NCI-H69 (cell line): ENCODE measurements around the gene CD302.
"Not testable (repeated sequence)": the region's sequence is repeated elsewhere in the genome, so short reads cannot be mapped to it uniquely, and the experiment has no call there.

ENCODE experiments used
- DNase-seq: peaks from one replicate; lab custom pipeline; 2025; lab: John Stamatoyannopoulos, UW

The CD302 gene, protein sequence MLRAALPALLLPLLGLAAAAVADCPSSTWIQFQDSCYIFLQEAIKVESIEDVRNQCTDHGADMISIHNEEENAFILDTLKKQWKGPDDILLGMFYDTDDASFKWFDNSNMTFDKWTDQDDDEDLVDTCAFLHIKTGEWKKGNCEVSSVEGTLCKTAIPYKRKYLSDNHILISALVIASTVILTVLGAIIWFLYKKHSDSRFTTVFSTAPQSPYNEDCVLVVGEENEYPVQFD

DNA sequence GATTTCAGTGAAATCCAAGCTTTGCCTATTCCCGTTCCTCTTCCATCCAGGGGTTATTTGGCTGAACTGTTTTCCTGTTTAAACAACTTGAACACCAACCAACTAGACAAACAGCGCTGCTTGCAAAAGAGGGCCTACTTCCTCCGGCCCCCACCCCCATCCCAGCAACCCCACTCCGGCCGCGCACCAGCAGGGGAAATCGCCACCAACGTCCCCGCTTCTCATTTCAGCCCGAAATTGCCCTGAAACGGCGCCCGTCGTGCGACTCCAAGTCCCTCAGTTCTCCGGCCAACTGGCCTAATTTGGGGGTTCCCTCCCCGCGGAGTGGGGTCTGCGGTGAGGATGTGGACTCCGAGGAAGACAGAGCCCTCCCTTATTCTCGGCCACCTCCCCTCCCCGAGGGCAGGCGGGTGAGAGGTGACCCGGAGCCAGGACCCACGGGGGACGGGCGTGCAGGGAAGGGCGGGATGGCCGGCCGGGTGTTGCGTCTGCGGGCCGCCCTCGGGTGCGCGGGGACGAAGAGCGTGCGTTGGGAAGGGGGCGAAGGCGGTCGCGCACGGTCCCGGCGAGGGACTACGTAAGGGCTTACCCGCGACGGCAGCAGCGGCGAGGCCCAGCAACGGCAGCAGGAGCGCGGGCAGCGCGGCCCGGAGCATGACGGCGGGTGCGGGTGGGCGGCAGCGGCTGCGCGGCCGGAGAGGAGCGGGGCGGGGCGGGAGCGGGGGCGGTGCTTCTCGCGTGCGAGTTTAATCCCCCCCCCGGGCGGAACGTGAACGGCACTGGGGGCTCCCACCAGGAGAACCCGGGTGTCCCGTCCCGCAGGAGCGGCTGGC is at the start of gene CD302:
CD302 (minus strand) TSS at position 666 of the 833 bp plus-strand sequence; CDS start at position 656, 10 bp downstream.
- DNase-seq: peak; percentile 69

DNA sequence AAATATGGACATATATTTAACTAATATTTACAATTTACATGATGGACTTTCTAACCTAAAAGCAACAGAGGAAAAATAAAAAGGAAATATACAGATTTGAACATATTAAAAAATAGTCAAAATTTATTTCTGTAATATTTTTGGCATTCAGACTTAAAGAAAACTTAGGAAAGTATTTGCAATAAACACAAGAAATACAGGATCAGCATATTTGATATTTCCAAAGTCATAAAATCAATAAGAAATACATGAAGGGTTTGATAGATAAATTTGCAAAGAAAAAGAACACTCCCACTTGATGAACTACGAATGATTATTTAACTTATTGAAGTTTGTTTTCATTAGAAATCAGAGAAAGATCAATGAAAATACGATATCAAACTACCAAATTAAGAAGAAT is 48.6 kb upstream of the CD302 start:
- no peak for DNase-seq

DNA sequence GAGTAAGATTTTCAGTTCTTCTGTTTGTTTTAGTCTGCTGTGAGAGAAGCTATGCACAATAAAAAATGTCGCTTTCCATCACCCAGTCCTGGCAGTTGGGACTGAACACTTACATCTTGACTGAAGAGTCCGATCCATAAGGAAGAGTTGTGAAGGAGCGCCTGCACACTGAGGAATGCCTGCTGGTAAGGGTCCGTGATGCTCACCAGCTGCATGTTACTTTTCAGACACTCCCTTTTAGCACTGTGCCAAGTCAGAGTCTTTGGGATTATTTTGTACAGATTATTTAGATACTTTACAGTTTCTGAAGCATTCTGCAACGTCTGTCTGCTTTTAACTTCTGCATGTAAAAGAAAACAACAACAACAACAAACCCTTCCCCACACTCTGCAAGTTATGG is 42.6 kb upstream of the CD302 start:
- no peak for DNase-seq

DNA sequence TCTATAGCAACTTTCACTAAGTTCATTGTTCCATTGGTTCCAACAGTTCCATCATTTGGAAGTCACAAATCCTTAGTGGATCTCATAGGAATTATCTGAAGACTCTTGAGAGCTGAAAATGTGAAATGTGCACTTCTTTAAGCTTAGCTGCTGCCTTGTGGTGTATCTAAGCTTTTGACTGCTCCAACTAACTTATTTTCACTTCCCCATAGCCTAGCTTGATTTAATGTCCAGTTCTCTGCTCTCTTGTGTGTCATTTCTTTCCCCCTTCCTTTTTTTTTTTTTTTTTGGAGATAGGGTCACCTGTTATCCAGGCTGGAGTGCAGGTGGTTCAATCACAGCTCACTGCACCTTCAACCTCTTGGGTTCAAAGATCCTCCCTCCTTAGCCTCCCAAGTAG is 34.9 kb upstream of the CD302 start:
- no peak for DNase-seq

DNA sequence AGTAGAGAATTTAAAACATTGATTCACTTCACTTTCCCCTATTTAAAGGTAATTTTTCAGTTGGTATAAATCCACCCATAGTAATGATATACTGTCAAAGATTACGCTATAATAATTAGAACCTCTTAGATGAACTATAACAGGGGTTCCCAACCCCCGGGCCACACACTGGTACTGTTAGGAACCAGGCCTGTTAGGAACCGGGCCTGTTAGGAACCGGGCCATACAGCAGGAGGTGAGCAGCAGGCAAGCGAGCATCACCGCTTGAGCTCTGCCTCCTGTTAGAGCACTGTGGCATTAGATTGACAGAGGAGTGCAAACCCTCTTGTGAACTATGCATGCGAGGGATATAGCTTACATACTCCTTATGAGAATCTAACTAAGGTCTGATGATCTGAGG is 34.0 kb upstream of the CD302 start:
- no peak for DNase-seq

DNA sequence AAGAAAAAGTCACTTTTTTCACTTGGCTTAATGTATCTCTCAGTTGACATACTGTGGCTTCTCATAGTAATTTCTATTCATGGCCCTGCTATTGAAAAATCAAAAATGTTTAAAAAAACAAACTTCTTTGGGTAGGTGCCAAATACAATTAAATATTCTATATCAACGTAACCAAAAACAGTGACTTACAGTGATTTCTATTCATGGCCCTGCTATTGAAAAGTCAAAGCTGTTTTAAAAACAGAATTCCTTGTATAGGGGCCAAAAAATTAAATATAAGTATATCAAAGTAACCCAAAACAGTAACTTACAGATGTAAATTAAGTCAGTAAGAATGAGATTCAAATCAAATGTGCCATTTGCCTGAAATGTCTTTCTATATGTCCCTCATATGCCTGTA is 31.4 kb upstream of the CD302 start:
- no peak for DNase-seq

DNA sequence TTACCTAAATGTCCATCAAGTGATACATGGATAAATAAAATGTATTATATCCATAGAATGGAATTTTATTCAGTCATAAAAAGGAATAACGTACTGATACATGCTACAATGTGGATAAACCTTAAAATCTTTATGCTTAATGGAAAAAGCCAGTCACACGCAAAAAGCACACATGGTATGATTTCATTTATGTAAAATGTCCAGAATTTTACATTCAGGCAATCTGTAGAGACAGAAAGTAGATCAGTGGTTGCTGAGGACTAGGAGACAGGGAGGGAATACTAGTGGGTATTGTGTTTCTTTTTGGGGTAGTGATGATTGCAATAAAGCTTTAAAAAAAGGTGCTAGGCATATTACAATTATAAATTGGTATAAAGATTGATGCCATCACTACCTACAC is 30.7 kb upstream of the CD302 start:
- no peak for DNase-seq

DNA sequence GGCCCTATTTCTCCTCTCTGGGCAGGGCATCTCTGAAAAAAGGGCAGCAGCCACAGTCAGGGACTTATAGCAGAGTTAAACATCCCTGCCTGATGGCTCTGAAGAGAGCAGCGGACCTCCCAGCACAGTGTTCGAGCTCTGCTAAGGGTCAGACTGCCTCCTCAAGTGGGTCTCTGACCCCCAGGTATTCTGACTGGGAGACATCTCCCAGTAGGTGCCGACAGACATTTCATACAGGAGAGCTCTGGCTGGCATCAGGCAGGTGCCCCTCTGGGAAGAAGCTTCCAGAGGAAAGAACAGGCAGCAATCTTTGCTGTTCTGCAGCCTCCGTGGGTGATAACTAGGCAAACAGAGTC is 24.4 kb upstream of the CD302 start:
- not testable (repeated sequence) for DNase-seq

DNA sequence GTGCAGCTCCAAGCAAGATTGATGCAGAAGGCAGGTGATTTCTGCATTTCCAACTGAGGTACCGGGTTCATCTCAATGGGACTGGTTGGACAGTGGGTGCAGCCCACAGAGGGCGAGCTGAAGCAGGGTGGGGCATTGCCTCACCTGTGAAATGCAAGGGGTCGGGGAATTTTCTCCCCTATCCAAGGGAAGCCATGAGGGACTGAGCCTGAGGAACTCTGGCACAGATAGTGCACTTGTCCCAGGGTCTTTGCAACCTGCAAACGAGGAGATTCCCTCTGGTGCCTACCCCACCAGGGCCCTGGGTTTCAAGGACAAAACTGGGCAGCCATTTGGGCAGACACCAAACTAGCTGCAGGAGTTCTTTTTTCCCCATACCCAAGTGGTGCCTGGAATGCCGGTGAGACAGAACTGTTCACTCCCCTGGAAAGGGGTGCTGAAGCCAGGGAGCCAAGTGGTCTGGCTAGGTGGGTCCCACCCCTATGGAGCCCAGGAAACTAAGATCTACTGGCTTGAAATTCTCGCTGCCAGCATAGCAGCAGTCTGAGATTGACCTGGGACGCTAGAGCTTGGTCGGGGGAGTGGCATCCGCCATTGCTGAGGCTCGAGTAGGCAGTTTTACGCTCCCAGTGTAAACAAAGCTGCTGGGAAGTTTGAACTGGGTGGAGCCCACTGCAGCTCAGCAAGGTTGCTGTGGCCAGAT is 23.9 kb upstream of the CD302 start:
- DNase-seq: peak; percentile 83

DNA sequence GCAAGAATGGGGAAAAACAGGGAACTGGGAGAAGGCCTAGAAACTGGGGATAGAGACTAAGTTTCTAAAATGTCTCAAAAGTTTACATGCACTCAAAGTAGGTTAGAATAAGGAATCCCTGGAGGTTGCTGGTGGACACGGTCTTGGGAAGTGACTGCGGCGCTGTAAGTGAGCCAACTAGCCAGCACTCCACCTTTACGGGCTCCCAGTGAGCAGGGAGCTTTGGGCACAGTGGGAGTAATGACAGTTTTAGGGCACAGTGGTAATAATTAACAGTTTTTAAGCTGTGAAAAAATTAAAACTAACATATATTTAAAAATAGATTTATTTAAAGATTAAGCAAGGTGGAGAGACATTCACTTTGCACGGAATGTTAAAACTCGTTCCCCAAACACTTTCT is 20.9 kb upstream of the CD302 start:
- DNase-seq: no peak

DNA sequence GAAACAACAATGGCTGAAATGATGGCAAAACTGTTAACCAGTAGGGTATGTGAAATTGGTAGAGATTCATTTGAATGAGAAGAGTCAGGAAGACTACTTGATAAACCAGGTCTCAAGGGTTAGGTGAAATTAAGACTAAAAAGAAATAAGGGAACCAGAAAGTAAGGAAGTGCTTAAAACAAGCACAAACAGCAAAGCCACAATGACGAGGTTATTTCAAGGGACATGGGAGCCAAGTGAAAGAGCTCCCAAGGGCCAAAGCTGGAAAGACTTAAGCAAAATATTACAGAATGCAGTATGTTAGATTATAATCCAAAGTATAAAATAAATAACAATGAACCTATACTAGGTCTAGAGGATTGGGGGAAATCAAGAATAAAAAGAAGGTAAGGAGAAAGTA is 19.3 kb upstream of the CD302 start:
- DNase-seq: no peak

DNA sequence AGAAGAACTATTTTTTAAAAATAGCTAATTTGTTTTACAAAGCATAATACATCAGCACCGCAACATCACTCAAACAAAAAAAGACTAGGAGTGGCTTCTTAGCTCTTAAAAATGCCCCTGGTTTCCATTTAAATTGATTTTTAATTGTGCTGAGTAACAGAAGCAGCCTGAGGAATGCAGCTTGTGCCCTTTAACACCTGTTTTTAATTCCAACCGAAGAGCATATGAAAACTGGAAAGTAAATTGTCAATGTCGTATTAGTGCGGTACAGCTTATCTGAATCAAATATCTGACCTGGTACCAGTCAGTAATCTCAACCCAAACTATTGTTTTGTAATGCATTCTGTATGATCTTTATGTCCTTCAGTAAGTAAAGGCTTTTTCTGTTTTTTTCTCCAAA is 13.2 kb upstream of the CD302 start:
- DNase-seq: no peak

DNA sequence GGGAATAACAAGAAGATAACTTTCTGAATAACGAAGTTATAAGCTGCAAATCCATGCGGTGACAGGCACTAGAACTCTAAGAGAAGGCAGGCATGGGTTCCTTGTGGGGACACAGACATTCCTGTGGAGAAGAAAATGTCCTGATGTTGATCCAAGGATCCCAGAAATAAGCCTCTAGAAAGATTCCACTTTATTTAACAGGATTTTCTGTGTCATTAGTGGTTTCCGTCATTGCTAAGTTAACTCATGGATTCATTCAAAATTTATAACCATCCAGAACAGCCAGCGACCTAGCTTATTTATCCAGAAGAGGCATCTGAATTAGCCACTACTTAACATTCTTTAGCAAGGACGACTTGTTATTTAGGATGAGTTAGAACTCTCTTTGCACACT is 10.0 kb upstream of the CD302 start:
- DNase-seq: no peak

DNA sequence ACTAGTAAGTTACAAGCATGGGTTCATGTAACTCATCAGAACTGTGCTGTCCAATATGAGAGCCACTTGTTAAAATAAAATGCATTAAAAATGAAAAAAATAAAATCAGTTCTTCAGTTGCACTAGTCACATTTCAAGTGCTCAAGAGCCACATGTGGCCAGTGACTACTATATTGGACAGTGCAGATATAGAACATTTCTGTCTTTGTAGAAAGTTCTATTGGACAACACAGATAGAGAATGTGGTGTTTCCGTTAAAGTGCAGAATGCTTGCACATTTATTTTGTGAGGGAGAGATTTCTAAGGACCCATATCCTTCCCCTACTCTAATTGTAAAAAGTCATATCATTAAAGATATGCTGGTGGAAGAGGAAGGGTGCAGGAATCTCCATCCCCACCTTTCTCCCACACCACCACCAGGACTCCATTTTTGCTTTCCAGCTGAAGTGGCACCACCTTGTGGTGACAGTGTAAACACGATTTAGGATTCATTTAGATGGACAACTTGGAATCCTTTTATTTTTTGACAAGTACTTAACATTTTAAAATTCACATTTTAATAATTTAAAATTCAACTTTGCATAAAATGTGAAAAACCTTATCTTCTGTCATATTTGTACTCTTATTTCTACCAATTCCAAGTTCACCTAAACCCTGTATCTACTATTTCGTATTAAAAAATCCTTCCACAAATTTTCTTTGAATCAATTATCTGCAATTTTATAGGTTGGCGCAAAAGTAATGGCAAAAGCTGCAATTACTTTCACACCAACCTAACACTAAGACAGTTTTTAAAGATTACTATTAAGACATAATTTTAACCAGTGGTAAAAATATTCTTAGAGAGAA is 9.4 kb upstream of the CD302 start:
- DNase-seq: peak; percentile 62

DNA sequence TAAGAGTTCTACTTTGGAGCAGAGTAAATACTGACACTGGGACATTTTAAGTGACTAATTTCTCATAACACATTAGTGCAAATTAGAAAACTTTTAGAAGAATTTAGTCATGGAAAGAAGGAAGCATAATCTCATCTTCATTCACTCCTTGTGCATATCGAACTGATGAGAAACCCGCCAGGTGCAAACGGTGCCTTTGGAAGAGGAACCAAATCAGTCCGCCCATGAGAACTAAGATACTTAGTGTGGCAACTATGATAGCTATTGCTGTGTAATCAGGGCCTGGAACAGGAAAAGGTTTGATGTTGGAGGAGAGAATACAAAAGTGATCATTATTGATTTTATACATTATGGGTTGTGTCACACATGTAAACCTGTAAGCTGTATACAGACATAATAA is 6.9 kb upstream of the CD302 start:
- no peak for DNase-seq

DNA sequence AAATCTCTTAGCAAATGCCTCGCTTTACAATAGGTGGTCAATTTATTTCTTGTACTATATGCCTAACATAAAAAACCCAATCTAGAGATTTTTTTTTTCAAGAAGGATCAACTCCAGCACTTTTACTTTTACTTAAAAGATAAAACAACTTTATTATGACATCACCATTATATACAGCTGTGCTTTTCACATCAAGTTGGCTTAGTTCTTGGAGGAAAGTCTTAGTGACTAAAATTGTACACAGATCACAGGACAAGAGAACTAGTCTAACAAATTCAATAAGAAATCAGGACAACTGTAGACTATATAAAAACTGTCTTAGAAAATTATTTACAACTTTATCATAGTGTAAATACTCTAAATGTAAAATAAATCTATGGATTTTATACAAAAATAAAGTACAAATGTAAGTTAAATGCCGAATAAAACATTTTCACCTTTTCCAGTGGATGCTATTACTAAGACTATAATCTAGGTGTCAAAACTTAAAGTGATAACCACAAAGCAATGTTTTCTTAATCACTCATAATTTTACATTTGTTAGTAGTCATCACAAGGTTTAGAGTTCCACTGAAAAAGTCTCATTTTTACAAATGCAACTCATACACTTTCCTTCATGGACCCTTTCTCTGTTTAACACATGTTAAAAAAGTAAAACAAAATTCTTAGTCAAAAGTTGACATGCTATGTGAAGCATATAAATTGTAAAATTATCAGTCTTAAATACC is 5.4 kb upstream of the CD302 start:
- DNase-seq: no peak

DNA sequence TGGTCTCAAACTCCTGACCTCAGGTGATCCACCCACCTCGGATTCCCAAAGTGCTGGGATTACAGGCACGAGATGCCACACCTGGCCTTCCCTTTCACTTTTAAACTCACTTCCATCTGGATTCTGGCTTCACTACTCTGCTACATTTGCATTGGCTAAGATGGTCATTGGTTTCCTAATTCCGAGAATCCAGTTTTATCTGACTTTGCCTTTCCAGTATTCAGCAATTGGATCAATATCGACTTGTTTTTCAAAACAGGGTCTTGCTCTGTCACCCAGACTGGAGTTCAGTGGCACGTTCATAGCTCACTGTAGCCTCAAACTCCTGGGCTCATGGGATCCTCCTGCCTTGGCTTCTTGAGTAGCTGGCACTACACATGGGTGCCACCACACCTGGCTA is 4.7 kb upstream of the CD302 start:
- no peak for DNase-seq

DNA sequence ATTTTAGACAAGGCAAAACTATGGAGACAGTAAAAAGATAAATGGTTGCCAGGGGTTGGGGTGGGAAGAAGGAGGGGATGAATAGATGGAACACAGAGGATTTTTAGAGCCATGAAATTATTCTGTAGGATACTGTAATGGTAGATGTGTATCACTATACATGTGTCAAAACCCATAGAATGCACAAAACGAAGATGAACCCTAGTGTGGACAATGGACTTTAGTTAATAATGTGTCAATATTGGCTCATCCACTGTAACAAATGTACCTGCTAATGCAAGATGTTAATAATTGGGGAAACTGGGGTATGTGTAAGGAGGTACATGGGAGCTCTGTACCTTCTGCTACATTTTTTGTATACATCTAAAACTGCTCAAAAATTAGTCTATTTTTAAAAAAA is 1.8 kb upstream of the CD302 start:
- DNase-seq: no peak

DNA sequence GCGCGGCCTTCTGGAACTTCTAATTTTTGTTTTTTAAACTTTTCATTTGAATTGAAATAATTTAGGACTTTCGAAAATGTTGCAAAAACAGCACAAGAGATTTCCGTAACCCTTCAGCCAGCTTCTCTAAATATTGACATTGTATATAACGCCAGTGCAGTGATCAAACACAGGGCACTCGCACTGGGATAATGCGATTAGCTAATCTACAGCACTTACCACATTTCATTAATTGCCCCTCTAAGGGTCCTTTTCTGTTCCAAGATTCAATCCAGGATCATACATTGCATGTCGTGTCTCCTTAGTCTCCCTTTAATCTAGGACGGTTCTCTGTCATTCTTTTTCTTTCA is 343 bp upstream of the CD302 start:
- DNase-seq: peak; percentile 58

DNA sequence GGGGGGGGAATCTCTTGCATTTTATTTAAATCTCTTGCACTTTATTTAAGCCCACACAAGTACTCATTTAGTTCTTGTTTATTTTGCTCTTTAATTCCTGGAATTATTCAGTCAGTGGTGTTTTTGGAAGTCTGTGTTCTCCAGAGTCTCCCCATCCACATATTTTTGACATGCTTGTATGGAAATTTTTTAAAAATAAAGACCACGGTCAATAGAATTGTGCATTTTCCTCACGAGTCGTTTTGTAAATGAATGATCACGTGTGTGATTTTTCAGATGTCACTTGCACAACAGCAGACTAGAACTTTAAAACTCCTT is 824 bp downstream of the CD302 start:
- no peak for DNase-seq

DNA sequence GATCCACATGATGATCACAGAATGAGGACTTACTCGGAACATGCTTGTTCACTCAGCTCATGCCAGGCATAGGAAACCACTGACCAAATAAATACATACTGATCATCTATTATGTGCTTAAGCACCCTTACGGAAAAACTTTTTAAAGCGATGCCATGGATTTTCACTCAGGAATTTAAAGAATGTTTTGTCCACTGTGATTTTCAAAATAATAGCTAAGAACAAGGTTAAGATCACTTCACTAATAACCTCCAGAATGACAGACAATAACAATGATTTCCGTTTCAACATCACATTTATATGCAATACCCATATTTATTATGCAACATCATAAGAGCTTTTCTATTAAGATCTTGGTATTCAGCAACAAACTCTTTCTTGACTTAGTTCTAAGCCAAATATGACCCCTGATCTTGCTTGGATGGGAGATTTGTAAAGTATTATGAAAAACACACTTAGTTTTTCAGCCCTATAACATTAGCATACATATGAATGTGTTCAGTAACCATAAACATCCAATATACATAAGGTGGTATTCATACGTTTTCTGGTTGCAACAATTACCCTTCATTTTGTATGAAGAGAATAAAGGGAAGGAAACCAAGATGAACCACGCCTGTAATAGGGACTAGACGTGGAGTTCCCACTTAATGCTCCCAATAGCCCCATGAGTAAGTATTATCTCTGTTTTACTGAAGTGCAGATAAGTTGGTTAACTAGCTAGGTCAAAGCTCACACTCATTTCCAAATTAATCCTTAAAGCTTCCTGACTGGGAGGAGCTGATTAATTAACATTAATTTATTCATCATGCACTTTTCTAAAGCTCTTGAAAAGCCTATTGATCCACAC is 1.9 kb downstream of the CD302 start:
- no peak for DNase-seq
